Measurements from ENCODE around the gene SEPTIN1.

The SEPTIN1 gene

GRCh38 chr16:30382111-30382881, at the start of gene SEPTIN1:
Gene SEPTIN1 (minus strand): TSS chr16:30382561. CDS start chr16:30382542, 19 bp downstream.
- FAIRE-seq: no peak

- FAIRE-seq: no peak
Measured at GRCh38 chr16:30430428-30430970, 48.1 kb upstream of the SEPTIN1 start.

- FAIRE-seq: peak; percentile 93
Measured at GRCh38 chr16:30429678-30430427, 47.5 kb upstream of the SEPTIN1 start, which contains the start of gene DCTPP1. Gene DCTPP1 (minus strand): TSS chr16:30430030. CDS start chr16:30429980, 50 bp downstream.

GRCh38 chr16:30429418-30429677, 47.0 kb upstream of the SEPTIN1 start:
- no peak for FAIRE-seq

GRCh38 chr16:30428055-30428454, 45.7 kb upstream of the SEPTIN1 start:
- FAIRE-seq: no peak

- no peak for FAIRE-seq
Measured at GRCh38 chr16:30421010-30421409, 38.6 kb upstream of the SEPTIN1 start.

GRCh38 chr16:30418350-30419181, 36.2 kb upstream of the SEPTIN1 start:
- no peak for FAIRE-seq

GRCh38 chr16:30417529-30418349, 35.4 kb upstream of the SEPTIN1 start:
- no peak for FAIRE-seq

- no peak for FAIRE-seq
Measured at GRCh38 chr16:30416624-30417528, 34.5 kb upstream of the SEPTIN1 start.

- no peak for FAIRE-seq
Measured at GRCh38 chr16:30416047-30416603, 33.8 kb upstream of the SEPTIN1 start.

- no peak for FAIRE-seq
Measured at GRCh38 chr16:30414159-30414558, 31.8 kb upstream of the SEPTIN1 start.

- FAIRE-seq: no peak
Measured at GRCh38 chr16:30413112-30413806, 30.9 kb upstream of the SEPTIN1 start.

- FAIRE-seq: no peak
Measured at GRCh38 chr16:30409125-30410060, 27.0 kb upstream of the SEPTIN1 start.

- no peak for FAIRE-seq
Measured at GRCh38 chr16:30407804-30408534, 25.6 kb upstream of the SEPTIN1 start.

- FAIRE-seq: no peak
Measured at GRCh38 chr16:30407102-30407803, 24.9 kb upstream of the SEPTIN1 start, which contains the start of gene ZNF771. Gene ZNF771 (plus strand): TSS chr16:30407606. CDS start chr16:30408054, 448 bp downstream.

GRCh38 chr16:30406795-30407101, 24.4 kb upstream of the SEPTIN1 start:
- no peak for FAIRE-seq

- FAIRE-seq: no peak
Measured at GRCh38 chr16:30401768-30402425, 19.5 kb upstream of the SEPTIN1 start.

All from endometrium (tissue), 2 donors.